Fibroblast of lung (primary cell): ENCODE data around the gene TEX38. TPM values are rescaled to one million over a fixed set of nuclear protein-coding genes. Genes with fewer than 3 reads are reported as not detected.

Source experiments
- DNase-seq, 2 donors: peaks; one replicate each; pipeline versions ENCODE4 v3.0.0 to v3.0.0-alpha.2; 2010; ENCODE audit warnings: low read depth in 2 of 2
- H2AFZ ChIP-seq: 2 replicates; pipeline ENCODE4 v1.5.1; 2012; ENCODE audit warnings: low read length, control low read depth, inconsistent platforms
- H3K27ac ChIP-seq: 2 replicates; pipeline ENCODE4 v1.5.1; 2011; ENCODE audit warnings: low read length, control low read depth; ENCODE audit not compliant: insufficient read depth
- H3K27me3 ChIP-seq: 2 replicates; pipeline ENCODE4 v1.5.1; 2011; ENCODE audit warnings: mild to moderate bottlenecking, low read length; ENCODE audit not compliant: control insufficient read depth, insufficient read depth
- H3K36me3 ChIP-seq: 2 replicates; pipeline ENCODE4 v1.5.1; 2011; ENCODE audit warnings: low read length; ENCODE audit not compliant: control insufficient read depth, insufficient read depth
- H3K4me1 ChIP-seq: 2 replicates; pipeline ENCODE4 v1.5.1; 2011; ENCODE audit warnings: low read length; ENCODE audit not compliant: control insufficient read depth, insufficient read depth; ENCODE audit errors: extremely low read depth
- H3K4me2 ChIP-seq: 2 replicates; pipeline ENCODE4 v1.5.1; 2011; ENCODE audit warnings: low read length, control low read depth; ENCODE audit not compliant: insufficient read depth; ENCODE audit errors: extremely low read depth
- H3K4me3 ChIP-seq, 4 experiments: fragments of 200-600 bp in 1 of 4; sonication (generic) in 1 of 4; replicated peaks in 1 of 4; 2 replicates each; pipeline ENCODE4 v1.5.1; 2011 to 2016; ENCODE audit warnings: low read length in 4 of 4, low read depth in 3 of 4, mild to moderate bottlenecking in 3 of 4, control low read depth in 2 of 4, inconsistent platforms in 1 of 4, mixed read lengths in 1 of 4; ENCODE audit not compliant: insufficient read depth in 1 of 4; ENCODE audit errors: control extremely low read depth in 1 of 4
- H3K79me2 ChIP-seq: 2 replicates; pipeline ENCODE4 v1.5.1; 2012; ENCODE audit warnings: mild to moderate bottlenecking, low read length, inconsistent platforms; ENCODE audit not compliant: control insufficient read depth, insufficient read depth
- H3K9ac ChIP-seq: 2 replicates; pipeline ENCODE4 v1.5.1; 2011; ENCODE audit warnings: mild to moderate bottlenecking, low read length, control low read depth; ENCODE audit not compliant: insufficient read depth
- H3K9me3 ChIP-seq: 2 replicates; pipeline ENCODE4 v1.5.1; 2012; ENCODE audit warnings: low read depth, low read length; ENCODE audit not compliant: control insufficient read depth, insufficient read depth
- H4K20me1 ChIP-seq: 2 replicates; pipeline ENCODE4 v1.5.1; 2011; ENCODE audit warnings: low read length; ENCODE audit not compliant: control insufficient read depth, insufficient read depth; ENCODE audit errors: extremely low read depth
- CTCF ChIP-seq, 2 donors: IDR thresholded peaks in 1 of 2; conservative IDR thresholded peaks in 1 of 2; 1 replicate in 1 of 2; 2 replicates in 1 of 2; pipeline ENCODE4 v1.5.1; 2011 to 2012; ENCODE audit warnings: low read length in 2 of 2, control low read depth in 1 of 2, inconsistent platforms in 1 of 2, low read depth in 1 of 2, mild to moderate bottlenecking in 1 of 2
- EZH2 ChIP-seq: IDR thresholded peaks from 2 replicates; pipeline ENCODE4 v1.5.1; 2012; ENCODE audit warnings: low read length, control low read depth, mild to moderate bottlenecking; ENCODE audit errors: missing control alignments
- polyA plus RNA-seq, 2 donors: library from polyadenylated mRNA; depleted of rRNA in 1 of 2; stranded (reverse) in 1 of 2; unstranded in 1 of 2; fragments of >200 nt; gene quantifications; 2 replicates each; pipeline ENCODE4 v1.2.1, GENCODE V29; 2011 to 2012; ENCODE audit warnings: missing spikeins in 1 of 2
- total RNA-seq: library from RNA; depleted of rRNA; stranded (reverse); fragments of >200 nt; gene quantifications from 2 replicates; pipeline ENCODE4 v1.2.1, GENCODE V29; 2014

The TEX38 gene
- total and polyA plus RNA-seq, 2 donors (not counting 1 experiment from before 2014, with no cell fraction given), result not detected

DNA sequence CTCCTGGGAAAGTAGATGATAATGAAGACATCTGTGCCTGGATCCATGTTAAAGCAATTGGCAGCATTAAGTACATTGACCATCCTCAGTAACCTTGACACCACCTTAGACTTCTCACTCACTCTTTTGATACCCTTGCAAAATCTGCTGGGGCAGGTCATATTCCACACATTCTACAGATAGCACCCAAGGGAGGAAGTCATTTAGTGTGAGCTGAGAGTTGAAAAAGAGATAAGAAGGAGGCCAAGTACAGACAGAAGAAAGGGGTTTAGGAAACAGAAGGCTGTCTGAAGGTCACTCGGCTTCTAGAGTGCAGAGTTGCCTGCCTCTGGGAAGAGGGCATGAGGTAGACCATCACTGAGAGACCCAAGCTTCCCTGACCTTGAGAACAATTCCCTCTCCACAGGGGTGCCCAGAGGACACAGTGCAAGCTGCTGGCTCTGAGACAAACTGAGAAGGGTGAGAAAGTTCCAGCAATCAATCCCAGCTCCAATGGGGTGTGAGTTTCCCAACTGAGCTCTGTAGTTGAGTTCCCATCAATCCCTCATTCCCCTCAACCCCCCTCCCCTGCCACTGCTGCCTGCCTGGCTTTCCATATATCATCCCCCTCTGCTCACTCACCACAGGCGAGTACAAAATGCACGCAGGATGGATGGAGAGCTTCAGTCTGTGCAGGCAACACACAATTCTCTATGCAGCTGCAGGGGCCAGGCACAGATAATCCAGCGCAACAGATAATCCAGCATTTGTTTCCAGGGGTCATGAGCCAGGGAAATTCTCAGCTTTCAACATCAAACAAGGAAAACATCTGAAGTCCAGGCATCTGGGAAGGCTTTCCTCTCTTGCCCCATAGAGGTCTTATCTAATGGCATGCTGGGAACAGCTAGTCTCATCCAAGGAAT lies 47.7 kb upstream of the TEX38 start:
- no peaks in the 10 kb centered on the region for H3K36me3 ChIP-seq
- H4K20me1 ChIP-seq, result no peaks in the 10 kb centered on the region
- no peak overlapping the region for H3K27ac ChIP-seq
- H3K4me2 ChIP-seq, result no peak overlapping the region
- H3K9ac ChIP-seq, result no peak overlapping the region
- no peak for DNase-seq
- no peak overlapping the region for H2AFZ ChIP-seq
- no peaks in the 10 kb centered on the region for H3K27me3 ChIP-seq
- no peaks in the 10 kb centered on the region for H3K4me1 ChIP-seq
- H3K79me2 ChIP-seq, result no peaks in the 10 kb centered on the region
- H3K9me3 ChIP-seq, result no peaks in the 10 kb centered on the region
- TF ChIP-seq EZH2, result no peak
- no peak for TF ChIP-seq CTCF (conservative IDR thresholded peaks at IDR 0.05 in 1 of 2, IDR thresholded peaks at IDR 0.05 in 1 of 2; ENCODE audit: low read depth in 1 of 2, low read length in 2 of 2)
- no peak overlapping the region for H3K4me3 ChIP-seq

GRCh38 chr1:46630719-46631118 lies 40.9 kb upstream of the TEX38 start:
- TF ChIP-seq CTCF (conservative IDR thresholded peaks at IDR 0.05 in 1 of 2, IDR thresholded peaks at IDR 0.05 in 1 of 2; ENCODE audit: low read depth in 1 of 2, low read length in 2 of 2) (no peak), EZH2 (no peak)
- no peaks in the 10 kb centered on the region for H3K4me1 ChIP-seq
- H2AFZ ChIP-seq, result no peak overlapping the region
- H3K4me2 ChIP-seq, result no peak overlapping the region
- H4K20me1 ChIP-seq, result no peaks in the 10 kb centered on the region
- H3K27ac ChIP-seq, result no peak overlapping the region
- no peak overlapping the region for H3K4me3 ChIP-seq
- H3K79me2 ChIP-seq, result no peaks in the 10 kb centered on the region
- H3K9me3 ChIP-seq, result no peaks in the 10 kb centered on the region
- no peak overlapping the region for H3K9ac ChIP-seq
- no peak for DNase-seq
- H3K27me3 ChIP-seq, result no peaks in the 10 kb centered on the region
- H3K36me3 ChIP-seq, result peaks cover 5% of the 10 kb centered on the region

DNA sequence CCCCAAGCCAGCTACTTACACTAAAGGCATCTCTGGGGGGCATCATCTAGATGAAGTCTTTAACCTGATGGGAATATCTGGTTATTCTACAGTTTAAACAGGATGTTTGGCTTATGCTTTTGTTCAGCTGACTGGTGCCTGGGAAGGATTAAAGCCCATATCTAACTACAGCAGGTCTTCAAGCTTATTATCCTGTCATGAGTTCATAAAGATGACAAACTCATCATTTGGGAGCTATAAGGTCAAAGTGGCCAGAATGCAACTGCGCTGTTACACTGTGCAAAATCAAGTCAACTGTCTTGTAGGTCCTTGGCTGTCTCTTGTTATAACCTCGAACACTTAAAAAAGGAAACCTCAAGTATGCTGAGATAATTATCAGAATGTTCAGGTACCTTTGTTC lies 36.4 kb upstream of the TEX38 start:
- no peaks in the 10 kb centered on the region for H3K27me3 ChIP-seq
- TF ChIP-seq EZH2, result no peak
- no peak for DNase-seq
- H3K79me2 ChIP-seq, result no peaks in the 10 kb centered on the region
- H3K27ac ChIP-seq, result no peak overlapping the region
- no peak overlapping the region for H3K9ac ChIP-seq
- peaks cover 5% of the 10 kb centered on the region for H3K36me3 ChIP-seq
- no peak overlapping the region for H3K4me2 ChIP-seq
- H4K20me1 ChIP-seq, result no peaks in the 10 kb centered on the region
- no peak overlapping the region for H2AFZ ChIP-seq
- H3K4me1 ChIP-seq, result no peaks in the 10 kb centered on the region
- no peak overlapping the region for H3K4me3 ChIP-seq
- no peaks in the 10 kb centered on the region for H3K9me3 ChIP-seq
